Breast epithelium (tissue), 4 donors: Measurements from ENCODE around the gene DRGX. TPM values are rescaled to one million over a fixed set of nuclear protein-coding genes. Genes with fewer than 3 reads are reported as not detected.

Experiments used
- DNase-seq, 2 donors: peaks; one replicate each; pipeline ENCODE4 v3.0.0-alpha.2; 2019; ENCODE audit warnings: low spot score in 2 of 2
- H3K27ac ChIP-seq, 2 donors: fragments of 200-600 bp; sonication (generic) in 1 of 2; one replicate each; pipeline ENCODE4 v1.5.1; 2016 to 2019; ENCODE audit warnings: mild to moderate bottlenecking in 1 of 2
- H3K27me3 ChIP-seq, 2 donors: fragments of 200-600 bp; sonication (generic) in 1 of 2; one replicate each; pipeline versions ENCODE4 v1.5.1 to v1.6.0; 2017 to 2019; ENCODE audit warnings: control low read depth in 1 of 2, mild to moderate bottlenecking in 1 of 2
- H3K36me3 ChIP-seq: fragments of 200-600 bp; one replicate; pipeline ENCODE4 v1.5.1; 2019
- H3K4me1 ChIP-seq, 2 donors: fragments of 200-600 bp; sonication (generic); one replicate each; pipeline ENCODE4 v1.5.1; 2016 to 2019; ENCODE audit warnings: control low read depth in 1 of 2
- H3K4me3 ChIP-seq, 3 donors: fragments of 200-600 bp; sonication (generic); 1 replicate in 2 of 3; 2 replicates in 1 of 3; pipeline ENCODE4 v1.5.1; 2016 to 2019; ENCODE audit warnings: mild to moderate bottlenecking in 3 of 3, moderate library complexity in 2 of 3
- H3K9me3 ChIP-seq, 2 donors: fragments of 200-600 bp; sonication (generic) in 1 of 2; one replicate each; pipeline ENCODE4 v1.5.1; 2016 to 2019; ENCODE audit warnings: control low read depth in 1 of 2
- POLR2A ChIP-seq: fragments of 450-650 bp; IDR thresholded peaks from one replicate; pipeline ENCODE4 v1.6.1; 2016; ENCODE audit warnings: antibody characterized with exemption, mild to moderate bottlenecking, moderate library complexity
- POLR2AphosphoS5 ChIP-seq, 3 donors: sonication (generic); formaldehyde crosslinking; IDR thresholded peaks; one replicate each; pipeline ENCODE4 v1.6.1; 2017; ENCODE audit warnings: antibody characterized with exemption in 3 of 3
- intact Hi-C: fragments of 100-400 bp; cut with DNase I; formaldehyde crosslinking; loops from one replicate; pipeline ENCODE4 v1.15.1; 2023; ENCODE audit warnings: low total_unique reads
- total RNA-seq, 3 donors: library from RNA; depleted of rRNA; stranded (reverse); fragments of >200 nt; gene quantifications; one replicate each; pipeline ENCODE4 v1.1.0, GENCODE V29; 2016
- TF ChIP-seq, protein P1 (sequence below), 3 donors: fragments of 450-650 bp; IDR thresholded peaks; one replicate each; pipeline ENCODE4 v1.5.1; 2016 to 2017; ENCODE audit warnings: antibody characterized with exemption in 3 of 3, mild to moderate bottlenecking in 3 of 3, moderate library complexity in 3 of 3

DRGX gene
- total RNA-seq, 3 donors from 2014 or later, result not detected

DNA sequence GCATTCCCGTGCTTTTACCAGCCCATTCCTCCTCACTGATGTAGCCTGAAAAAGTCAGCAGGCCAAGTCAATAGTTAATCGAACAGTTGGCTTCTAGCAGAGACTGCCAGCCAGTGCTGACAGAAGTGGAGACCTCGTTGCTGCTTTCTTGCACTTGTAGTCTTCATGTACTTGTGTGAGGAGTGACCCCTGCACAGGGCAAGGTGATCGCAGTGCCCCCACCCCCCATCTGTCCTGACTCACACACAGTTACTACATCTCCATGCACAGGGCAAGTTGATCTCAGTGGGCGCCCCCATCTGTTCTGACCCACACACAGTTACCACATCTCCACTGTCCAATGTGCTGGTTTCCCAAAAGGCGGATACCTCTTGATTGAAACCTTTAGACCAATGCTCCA, 62.7 kb downstream of the DRGX start:
- H3K4me1 ChIP-seq, result no peaks in the 10 kb centered on the region
- no peaks in the 10 kb centered on the region for H3K36me3 ChIP-seq
- no peak overlapping the region for H3K27ac ChIP-seq
- no peaks in the 10 kb centered on the region for H3K9me3 ChIP-seq
- intact Hi-C loops, result loop anchor here (1.0 kb wide), 1 partner anchor 45 kb away; no protein-coding TSS in a partner anchor
- H3K4me3 ChIP-seq, result no peak overlapping the region
- TF ChIP-seq, protein P1, sequence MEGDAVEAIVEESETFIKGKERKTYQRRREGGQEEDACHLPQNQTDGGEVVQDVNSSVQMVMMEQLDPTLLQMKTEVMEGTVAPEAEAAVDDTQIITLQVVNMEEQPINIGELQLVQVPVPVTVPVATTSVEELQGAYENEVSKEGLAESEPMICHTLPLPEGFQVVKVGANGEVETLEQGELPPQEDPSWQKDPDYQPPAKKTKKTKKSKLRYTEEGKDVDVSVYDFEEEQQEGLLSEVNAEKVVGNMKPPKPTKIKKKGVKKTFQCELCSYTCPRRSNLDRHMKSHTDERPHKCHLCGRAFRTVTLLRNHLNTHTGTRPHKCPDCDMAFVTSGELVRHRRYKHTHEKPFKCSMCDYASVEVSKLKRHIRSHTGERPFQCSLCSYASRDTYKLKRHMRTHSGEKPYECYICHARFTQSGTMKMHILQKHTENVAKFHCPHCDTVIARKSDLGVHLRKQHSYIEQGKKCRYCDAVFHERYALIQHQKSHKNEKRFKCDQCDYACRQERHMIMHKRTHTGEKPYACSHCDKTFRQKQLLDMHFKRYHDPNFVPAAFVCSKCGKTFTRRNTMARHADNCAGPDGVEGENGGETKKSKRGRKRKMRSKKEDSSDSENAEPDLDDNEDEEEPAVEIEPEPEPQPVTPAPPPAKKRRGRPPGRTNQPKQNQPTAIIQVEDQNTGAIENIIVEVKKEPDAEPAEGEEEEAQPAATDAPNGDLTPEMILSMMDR (IDR thresholded peaks at IDR 0.05), result no peak
- DNase-seq, result no peak
- H3K27me3 ChIP-seq, result no peaks in the 10 kb centered on the region

DNA sequence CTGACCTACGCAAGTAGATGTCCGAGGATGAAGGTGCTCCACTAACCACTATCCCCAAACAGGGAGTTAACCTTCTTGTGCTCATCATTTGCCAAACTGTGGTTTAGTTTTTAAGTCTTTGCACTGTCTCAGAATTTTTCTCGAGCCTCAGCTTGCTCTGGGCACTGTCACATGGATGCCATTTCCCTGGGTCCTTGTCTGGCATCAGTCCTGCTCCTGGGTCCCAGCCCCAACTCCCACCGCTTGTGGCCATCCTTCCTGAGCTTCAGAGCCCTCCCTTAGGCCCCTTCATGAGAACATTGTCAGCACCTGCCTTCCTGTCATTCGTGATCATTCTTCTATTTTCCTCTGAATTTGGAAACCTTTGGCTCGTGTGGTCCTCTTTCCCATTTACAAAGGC, 63.1 kb downstream of the DRGX start:
- DNase-seq, result no peak
- no peaks in the 10 kb centered on the region for H3K27me3 ChIP-seq
- intact Hi-C loops, result loop anchor here (1.0 kb wide), 1 partner anchor 44 kb away; no protein-coding TSS in a partner anchor

GRCh38 chr10:49332333-49332732, 63.6 kb downstream of the DRGX start:
- intact Hi-C loops, result no loop called here
- no peaks in the 10 kb centered on the region for H3K27me3 ChIP-seq
- no peaks in the 10 kb centered on the region for H3K9me3 ChIP-seq
- H3K36me3 ChIP-seq, result no peaks in the 10 kb centered on the region
- no peak for TF ChIP-seq POLR2AphosphoS5 (IDR thresholded peaks at IDR 0.05)
- TF ChIP-seq, protein P1 (IDR thresholded peaks at IDR 0.05), result no peak
- no peak for TF ChIP-seq POLR2A
- no peaks in the 10 kb centered on the region for H3K4me1 ChIP-seq
- no peak overlapping the region for H3K27ac ChIP-seq
- DNase-seq, result no peak
- H3K4me3 ChIP-seq, result no peak overlapping the region

More for the DNA sequence above, 63.1 kb downstream of the DRGX start:
- Histone ChIP-seq H3K36me3 (no peaks in the 10 kb centered on the region), H3K9me3 (no peaks in the 10 kb centered on the region), H3K4me3 (no peak overlapping the region), H3K27ac (no peak overlapping the region), H3K4me1 (no peaks in the 10 kb centered on the region)
- TF ChIP-seq, protein P1 (IDR thresholded peaks at IDR 0.05), result no peak
- TF ChIP-seq POLR2A (no peak), POLR2AphosphoS5 (IDR thresholded peaks at IDR 0.05) (no peak)

GRCh38 chr10:49331431-49331830, 64.5 kb downstream of the DRGX start:
- Histone ChIP-seq H3K27ac (no peak overlapping the region), H3K27me3 (no peaks in the 10 kb centered on the region), H3K4me1 (no peaks in the 10 kb centered on the region), H3K9me3 (no peaks in the 10 kb centered on the region), H3K4me3 (no peak overlapping the region), H3K36me3 (no peaks in the 10 kb centered on the region)
- intact Hi-C loops, result no loop called here
- TF ChIP-seq, protein P1 (IDR thresholded peaks at IDR 0.05), result no peak
- TF ChIP-seq POLR2A, result no peak
- no peak for TF ChIP-seq POLR2AphosphoS5 (IDR thresholded peaks at IDR 0.05)
- DNase-seq, result no peak

GRCh38 chr10:49330127-49330665, 65.7 kb downstream of the DRGX start:
- TF ChIP-seq POLR2A (no peak), POLR2AphosphoS5 (IDR thresholded peaks at IDR 0.05) (no peak)
- TF ChIP-seq, protein P1 (IDR thresholded peaks at IDR 0.05), result no peak
- Histone ChIP-seq H3K27ac (no peak overlapping the region), H3K4me3 (no peak overlapping the region), H3K27me3 (no peaks in the 10 kb centered on the region), H3K9me3 (no peaks in the 10 kb centered on the region), H3K36me3 (no peaks in the 10 kb centered on the region), H3K4me1 (no peaks in the 10 kb centered on the region)
- intact Hi-C loops, result no loop called here
- DNase-seq, result no peak
